Fibroblast of lung (primary cell): ENCODE data around the gene SMIM38. TPM values are rescaled to one million over a fixed set of nuclear protein-coding genes. Genes with fewer than 3 reads are reported as not detected.

ENCODE experiments used
- DNase-seq, 2 donors: peaks; one replicate each; pipeline versions ENCODE4 v3.0.0 to v3.0.0-alpha.2; 2010; ENCODE audit warnings: low read depth in 2 of 2
- H2AFZ ChIP-seq: 2 replicates; pipeline ENCODE4 v1.5.1; 2012; ENCODE audit warnings: low read length, control low read depth, inconsistent platforms
- H3K27ac ChIP-seq: 2 replicates; pipeline ENCODE4 v1.5.1; 2011; ENCODE audit warnings: low read length, control low read depth; ENCODE audit not compliant: insufficient read depth
- H3K27me3 ChIP-seq: 2 replicates; pipeline ENCODE4 v1.5.1; 2011; ENCODE audit warnings: mild to moderate bottlenecking, low read length; ENCODE audit not compliant: control insufficient read depth, insufficient read depth
- H3K36me3 ChIP-seq: 2 replicates; pipeline ENCODE4 v1.5.1; 2011; ENCODE audit warnings: low read length; ENCODE audit not compliant: control insufficient read depth, insufficient read depth
- H3K4me1 ChIP-seq: 2 replicates; pipeline ENCODE4 v1.5.1; 2011; ENCODE audit warnings: low read length; ENCODE audit not compliant: control insufficient read depth, insufficient read depth; ENCODE audit errors: extremely low read depth
- H3K4me2 ChIP-seq: 2 replicates; pipeline ENCODE4 v1.5.1; 2011; ENCODE audit warnings: low read length, control low read depth; ENCODE audit not compliant: insufficient read depth; ENCODE audit errors: extremely low read depth
- H3K4me3 ChIP-seq, 4 experiments: fragments of 200-600 bp in 1 of 4; sonication (generic) in 1 of 4; replicated peaks in 1 of 4; 2 replicates each; pipeline ENCODE4 v1.5.1; 2011 to 2016; ENCODE audit warnings: low read length in 4 of 4, low read depth in 3 of 4, mild to moderate bottlenecking in 3 of 4, control low read depth in 2 of 4, inconsistent platforms in 1 of 4, mixed read lengths in 1 of 4; ENCODE audit not compliant: insufficient read depth in 1 of 4; ENCODE audit errors: control extremely low read depth in 1 of 4
- H3K79me2 ChIP-seq: 2 replicates; pipeline ENCODE4 v1.5.1; 2012; ENCODE audit warnings: mild to moderate bottlenecking, low read length, inconsistent platforms; ENCODE audit not compliant: control insufficient read depth, insufficient read depth
- H3K9ac ChIP-seq: 2 replicates; pipeline ENCODE4 v1.5.1; 2011; ENCODE audit warnings: mild to moderate bottlenecking, low read length, control low read depth; ENCODE audit not compliant: insufficient read depth
- H3K9me3 ChIP-seq: 2 replicates; pipeline ENCODE4 v1.5.1; 2012; ENCODE audit warnings: low read depth, low read length; ENCODE audit not compliant: control insufficient read depth, insufficient read depth
- H4K20me1 ChIP-seq: 2 replicates; pipeline ENCODE4 v1.5.1; 2011; ENCODE audit warnings: low read length; ENCODE audit not compliant: control insufficient read depth, insufficient read depth; ENCODE audit errors: extremely low read depth
- CTCF ChIP-seq, 2 donors: IDR thresholded peaks in 1 of 2; conservative IDR thresholded peaks in 1 of 2; 1 replicate in 1 of 2; 2 replicates in 1 of 2; pipeline ENCODE4 v1.5.1; 2011 to 2012; ENCODE audit warnings: low read length in 2 of 2, control low read depth in 1 of 2, inconsistent platforms in 1 of 2, low read depth in 1 of 2, mild to moderate bottlenecking in 1 of 2
- EZH2 ChIP-seq: IDR thresholded peaks from 2 replicates; pipeline ENCODE4 v1.5.1; 2012; ENCODE audit warnings: low read length, control low read depth, mild to moderate bottlenecking; ENCODE audit errors: missing control alignments
- polyA plus RNA-seq, 2 donors: library from polyadenylated mRNA; depleted of rRNA in 1 of 2; stranded (reverse) in 1 of 2; unstranded in 1 of 2; fragments of >200 nt; gene quantifications; 2 replicates each; pipeline ENCODE4 v1.2.1, GENCODE V29; 2011 to 2012; ENCODE audit warnings: missing spikeins in 1 of 2
- total RNA-seq: library from RNA; depleted of rRNA; stranded (reverse); fragments of >200 nt; gene quantifications from 2 replicates; pipeline ENCODE4 v1.2.1, GENCODE V29; 2014

SMIM38 gene
- total and polyA plus RNA-seq, 2 donors (not counting 1 experiment from before 2014, with no cell fraction given) = 0.06 to 0.33 TPM

- TF ChIP-seq CTCF (conservative IDR thresholded peaks at IDR 0.05 in 1 of 2, IDR thresholded peaks at IDR 0.05 in 1 of 2; ENCODE audit: low read depth in 1 of 2, low read length in 2 of 2) (no peak), EZH2 (no peak)
- DNase-seq = no peak
- H3K9ac ChIP-seq = no peak overlapping the region
- H3K27me3 ChIP-seq = peaks cover 2% of the 10 kb centered on the region
- H3K4me2 ChIP-seq = peak overlapping the region; percentile 75
- no peaks in the 10 kb centered on the region for H3K9me3 ChIP-seq
- H3K79me2 ChIP-seq = no peaks in the 10 kb centered on the region
- H3K27ac ChIP-seq = no peak overlapping the region
- no peak overlapping the region for H2AFZ ChIP-seq
- no peaks in the 10 kb centered on the region for H4K20me1 ChIP-seq
- no peaks in the 10 kb centered on the region for H3K36me3 ChIP-seq
- H3K4me1 ChIP-seq = peaks cover 13% of the 10 kb centered on the region
- no peak overlapping the region for H3K4me3 ChIP-seq
Measured at GRCh38 chr11:69123593-69124545, 31.9 kb upstream of the SMIM38 start.

GRCh38 chr11:69125861-69126260 is 29.9 kb upstream of the SMIM38 start:
- no peaks in the 10 kb centered on the region for H3K9me3 ChIP-seq
- H3K27ac ChIP-seq = no peak overlapping the region
- DNase-seq = no peak
- no peaks in the 10 kb centered on the region for H3K36me3 ChIP-seq
- H3K27me3 ChIP-seq = peaks cover 2% of the 10 kb centered on the region
- no peak for TF ChIP-seq EZH2
- H3K79me2 ChIP-seq = no peaks in the 10 kb centered on the region
- no peak overlapping the region for H3K4me3 ChIP-seq
- H3K4me1 ChIP-seq = peaks cover 13% of the 10 kb centered on the region
- no peak overlapping the region for H3K4me2 ChIP-seq
- no peak overlapping the region for H3K9ac ChIP-seq
- no peaks in the 10 kb centered on the region for H4K20me1 ChIP-seq
- H2AFZ ChIP-seq = no peak overlapping the region

- no peak for DNase-seq
- H3K9ac ChIP-seq = no peak overlapping the region
- H3K4me2 ChIP-seq = no peak overlapping the region
- no peaks in the 10 kb centered on the region for H4K20me1 ChIP-seq
- no peaks in the 10 kb centered on the region for H3K9me3 ChIP-seq
- H3K4me3 ChIP-seq = no peak overlapping the region
- no peak overlapping the region for H3K27ac ChIP-seq
- H3K36me3 ChIP-seq = no peaks in the 10 kb centered on the region
- H3K79me2 ChIP-seq = no peaks in the 10 kb centered on the region
- no peak overlapping the region for H2AFZ ChIP-seq
- TF ChIP-seq CTCF (conservative IDR thresholded peaks at IDR 0.05 in 1 of 2, IDR thresholded peaks at IDR 0.05 in 1 of 2; ENCODE audit: low read depth in 1 of 2, low read length in 2 of 2) = no peak
- TF ChIP-seq EZH2 = no peak
- H3K4me1 ChIP-seq = peaks cover 15% of the 10 kb centered on the region
- peaks cover 2% of the 10 kb centered on the region for H3K27me3 ChIP-seq
Measured at GRCh38 chr11:69126286-69126685, 29.4 kb upstream of the SMIM38 start.
